SK-N-SH (cell line): ENCODE results near the gene UBA3. TPM values are rescaled to one million over a fixed set of nuclear protein-coding genes. Genes with fewer than 3 reads are reported as not detected.
A peak's percentile ranks its signal among the peaks of the same experiment; 100 is the strongest.

Source experiments
- CTCF ChIA-PET: fragments of 300-600, 350-600 bp; formaldehyde crosslinking; extraction: SDS; loops from one replicate; lab custom pipeline; 2021; lab: Yijun Ruan, JAX
- POLR2A ChIA-PET: fragments of 350-600 bp; sonication (Branson Sonifier 250); formaldehyde crosslinking; extraction: SDS; loops from one replicate; lab custom pipeline; 2020; ENCODE audit warnings: antibody characterized with exemption, inconsistent platforms; lab: Yijun Ruan, JAX
- DNase-seq: peaks from one replicate; pipeline ENCODE4 v3.0.0; 2012
- H2AFZ ChIP-seq: fragments of 200-600 bp; sonication (generic); 2 replicates; pipeline ENCODE4 v1.8.1; 2016; ENCODE audit warnings: antibody characterized with exemption, mild to moderate bottlenecking, low read depth
- H3F3A ChIP-seq: fragments of 200-600 bp; sonication (generic); replicated peaks from 2 replicates; pipeline ENCODE3; 2016; ENCODE audit warnings: antibody characterized with exemption, mild to moderate bottlenecking; ENCODE audit not compliant: insufficient read depth
- H3K27ac ChIP-seq, 2 experiments: fragments of 200-500 bp in 1 of 2; fragments of 200-600 bp in 1 of 2; sonication (Bioruptor generic) in 1 of 2; sonication (generic), shearing (Covaris generic) in 1 of 2; 2 replicates each; pipeline versions ENCODE4 v1.5.1 to v1.6.1; 2014 to 2016; ENCODE audit warnings: low read depth in 2 of 2, inconsistent platforms in 1 of 2, low read length in 1 of 2, mild to moderate bottlenecking in 1 of 2, mixed read lengths in 1 of 2
- H3K27me3 ChIP-seq: fragments of 200-600 bp; sonication (generic), shearing (Covaris generic); 2 replicates; pipeline ENCODE4 v1.6.1; 2016; ENCODE audit warnings: mixed run types; ENCODE audit not compliant: insufficient read depth
- H3K36me3 ChIP-seq, 2 experiments: fragments of 200-500 bp in 1 of 2; fragments of 200-600 bp in 1 of 2; sonication (Bioruptor generic) in 1 of 2; sonication (generic) in 1 of 2; replicated peaks in 1 of 2; 2 replicates each; pipeline versions ENCODE3 to v1.5.1; 2014 to 2016; ENCODE audit warnings: low read length in 1 of 2, mild to moderate bottlenecking in 1 of 2; ENCODE audit not compliant: insufficient read depth in 2 of 2, control insufficient read depth in 1 of 2
- H3K4me1 ChIP-seq, 2 experiments: fragments of 200-500 bp in 1 of 2; fragments of 200-600 bp in 1 of 2; sonication (Bioruptor generic) in 1 of 2; sonication (generic), shearing (Covaris generic) in 1 of 2; 2 replicates each; pipeline versions ENCODE4 v1.5.1 to v1.6.1; 2014 to 2016; ENCODE audit warnings: low read depth in 1 of 2, low read length in 1 of 2, mixed run types in 1 of 2; ENCODE audit not compliant: insufficient read depth in 2 of 2, control insufficient read depth in 1 of 2
- H3K4me2 ChIP-seq: fragments of 200-600 bp; sonication (generic), shearing (Covaris generic); 2 replicates; pipeline ENCODE4 v1.6.1; 2017; ENCODE audit warnings: mixed run types
- H3K4me3 ChIP-seq, 2 experiments: fragments of 200-500 bp in 1 of 2; fragments of 200-600 bp in 1 of 2; sonication (Bioruptor generic) in 1 of 2; sonication (generic), shearing (Covaris generic) in 1 of 2; 2 replicates each; pipeline versions ENCODE4 v1.5.1 to v1.8.1; 2014 to 2016; ENCODE audit warnings: low read depth in 2 of 2, inconsistent platforms in 1 of 2, low read length in 1 of 2, mild to moderate bottlenecking in 1 of 2, mixed read lengths in 1 of 2, moderate library complexity in 1 of 2
- H3K79me2 ChIP-seq: fragments of 200-600 bp; sonication (generic); 2 replicates; pipeline ENCODE4 v1.8.1; 2017; ENCODE audit warnings: mild to moderate bottlenecking; ENCODE audit not compliant: insufficient read depth
- H3K9ac ChIP-seq: fragments of 200-600 bp; sonication (generic); 2 replicates; pipeline ENCODE4 v1.6.1; 2017; ENCODE audit warnings: mixed run types
- H3K9me2 ChIP-seq: fragments of 200-600 bp; sonication (generic); 2 replicates; pipeline ENCODE4 v1.6.1; 2017; ENCODE audit warnings: mixed run types
- H3K9me3 ChIP-seq: fragments of 200-600 bp; sonication (generic); 2 replicates; pipeline ENCODE4 v1.6.1; 2017; ENCODE audit warnings: mixed run types, mild to moderate bottlenecking, moderate library complexity
- H4K20me1 ChIP-seq: fragments of 200-600 bp; sonication (generic); 2 replicates; pipeline ENCODE4 v1.6.1; 2017; ENCODE audit warnings: mild to moderate bottlenecking, mixed run types; ENCODE audit not compliant: insufficient read depth
- CHD2 ChIP-seq: fragments of 150-350 bp; IDR thresholded peaks from 2 replicates; pipeline ENCODE4 v1.6.1; 2018; ENCODE audit warnings: low read length; ENCODE audit not compliant: partially characterized antibody
- CTCF ChIP-seq: fragments of 200-600 bp; sonication (generic); IDR thresholded peaks from 2 replicates; pipeline ENCODE4 v1.6.1; 2017; ENCODE audit warnings: antibody characterized with exemption, mild to moderate bottlenecking, moderate library complexity
- ELF1 ChIP-seq: IDR thresholded peaks from 2 replicates; pipeline ENCODE4 v1.4.0; 2012
- EP300 ChIP-seq, 2 experiments: IDR thresholded peaks; 2 replicates each; pipeline versions ENCODE4 v1.4.0 to v1.6.1; 2012; ENCODE audit warnings: borderline replicate concordance in 1 of 2, low read depth in 1 of 2, low read length in 1 of 2
- EZH2phosphoT487 ChIP-seq: fragments of 200-600 bp; sonication (generic); IDR thresholded peaks from 2 replicates; pipeline ENCODE4 v1.6.1; 2017; ENCODE audit warnings: low read depth, mixed run types, mild to moderate bottlenecking, antibody characterized with exemption, moderate library complexity, borderline replicate concordance
- FOXJ3 ChIP-seq: sonication (generic); formaldehyde crosslinking; IDR thresholded peaks from 2 replicates; pipeline ENCODE4 v1.5.1; 2020; ENCODE audit warnings: mild to moderate bottlenecking, missing genetic modification reagents
- FOXM1 ChIP-seq: IDR thresholded peaks from 2 replicates; pipeline ENCODE4 v1.4.0; 2012; ENCODE audit warnings: low read depth, mild to moderate bottlenecking
- GATA2 ChIP-seq: sonication (generic); formaldehyde crosslinking; IDR thresholded peaks from 2 replicates; pipeline ENCODE4 v1.5.0; 2020; ENCODE audit warnings: mild to moderate bottlenecking, missing genetic modification reagents
- MAX ChIP-seq: IDR thresholded peaks from 2 replicates; pipeline ENCODE4 v1.4.0; 2012; ENCODE audit warnings: low read depth
- MEF2A ChIP-seq: IDR thresholded peaks from 2 replicates; pipeline ENCODE4 v1.4.0; 2012; ENCODE audit warnings: low read depth, borderline replicate concordance
- NFIC ChIP-seq: IDR thresholded peaks from 2 replicates; pipeline ENCODE4 v1.4.0; 2012; ENCODE audit warnings: borderline replicate concordance
- POLR2AphosphoS5 ChIP-seq: IDR thresholded peaks from 2 replicates; pipeline ENCODE4 v1.6.1; 2012; ENCODE audit warnings: low read depth, low read length
- RAD21 ChIP-seq: IDR thresholded peaks from 2 replicates; pipeline ENCODE4 v1.6.1; 2012; ENCODE audit warnings: mild to moderate bottlenecking, low read length
- RCOR1 ChIP-seq: fragments of 150-350 bp; IDR thresholded peaks from 2 replicates; pipeline ENCODE4 v1.6.1; 2017; ENCODE audit warnings: antibody characterized with exemption, low read length
- SIN3A ChIP-seq: IDR thresholded peaks from 2 replicates; pipeline ENCODE4 v1.6.1; 2012; ENCODE audit warnings: low read depth, mild to moderate bottlenecking, low read length, moderate library complexity, borderline replicate concordance
- SMC3 ChIP-seq: IDR thresholded peaks from 2 replicates; pipeline ENCODE4 v1.6.1; 2012; ENCODE audit warnings: low read depth, low read length, improper control_type of control experiment
- TAF1 ChIP-seq: IDR thresholded peaks from 2 replicates; pipeline ENCODE4 v1.6.1; 2012; ENCODE audit warnings: low read depth, mild to moderate bottlenecking, low read length, moderate library complexity, borderline replicate concordance
- USF2 ChIP-seq: fragments of 150-350 bp; IDR thresholded peaks from 2 replicates; pipeline ENCODE4 v1.6.1; 2017; ENCODE audit warnings: antibody characterized with exemption, low read length, low read depth, borderline replicate concordance
- WGBS: methylation state at CpG from one replicate; pipeline ENCODE4 v1.1.6; 2017; ENCODE audit warnings: low lambda C conversion rate; 5-methylcytosine and 5-hydroxymethylcytosine counted together
- polyA plus RNA-seq, 3 experiments: library from polyadenylated mRNA; depleted of rRNA; stranded (reverse); fragments of >200 nt; gene quantifications; 2 replicates each; pipeline ENCODE4 v1.2.3, GENCODE V29; 2012
- TF ChIP-seq, protein P1 (sequence below): fragments of 150-350 bp; IDR thresholded peaks from 2 replicates; pipeline ENCODE4 v1.6.1; 2016; ENCODE audit warnings: mild to moderate bottlenecking, low read depth, low read length
- TF ChIP-seq, protein P2 (sequence below): IDR thresholded peaks from 2 replicates; pipeline ENCODE4 v1.4.0; 2012; ENCODE audit warnings: low read depth, borderline replicate concordance
- TF ChIP-seq, protein P3 (sequence below): IDR thresholded peaks from 2 replicates; pipeline ENCODE4 v1.4.0; 2012; ENCODE audit warnings: low read depth, borderline replicate concordance

Gene UBA3
- polyA plus RNA-seq, 1 of the 3 experiments (the other 2 are of a cell fraction), result 43.0 TPM

DNA sequence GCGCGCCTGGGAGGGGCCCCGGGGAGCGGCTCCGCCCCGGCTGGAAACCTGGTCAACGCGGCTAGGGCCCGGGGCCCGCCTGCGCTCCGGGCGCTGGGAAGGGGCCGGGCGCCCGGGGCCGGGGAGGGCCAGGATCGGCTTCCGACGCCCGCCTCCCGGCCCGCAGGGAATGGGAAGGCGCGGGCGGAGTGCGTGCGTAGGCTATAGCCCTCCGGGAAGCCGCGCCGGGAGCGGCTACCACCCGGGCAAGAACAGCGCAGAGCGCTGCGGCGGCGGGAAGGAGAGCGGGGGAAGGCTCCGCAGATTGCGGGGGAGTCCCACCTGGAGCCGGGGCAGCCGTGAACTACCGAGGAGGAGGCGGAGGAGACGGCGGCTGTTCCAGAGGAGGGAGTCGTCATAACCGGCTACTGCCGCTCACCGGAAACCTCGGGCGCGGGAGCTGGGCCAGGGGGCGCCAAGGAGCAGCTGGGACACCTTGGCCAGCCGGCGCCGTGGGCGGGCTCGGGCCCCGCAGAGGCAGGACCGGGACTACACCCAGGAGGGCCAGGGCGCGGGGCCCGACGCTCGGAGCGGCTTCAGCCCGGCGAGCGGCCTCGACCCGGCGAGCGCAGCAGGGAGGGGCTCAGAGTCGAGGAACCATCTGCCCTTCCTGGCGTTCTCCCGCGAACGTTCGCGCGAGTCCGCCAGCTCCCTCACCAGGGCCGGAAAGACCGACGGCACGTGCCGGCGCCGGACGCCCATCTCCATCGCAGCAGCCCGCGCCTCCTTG lies 66.7 kb downstream of the UBA3 start, which contains the start of gene EOGT:
EOGT (minus strand) TSS at position 432 of the 769 bp plus-strand sequence. CDS start 3,838 bp downstream, outside the sequence.
- peaks cover 10% of the 10 kb centered on the region; the same call in 1 of the 2 replicates for H3K79me2 ChIP-seq
- POLR2A ChIA-PET, result interaction anchor here (0.6 to 1.0 kb wide), 3 partner anchors 38 to 520 kb away, joined by 3 to 4 read pairs (median 3); partner anchors contain the start of gene TMF1
- TF ChIP-seq ELF1, result 0 out of 2 replicates have a peak, but pooled peaks have one; percentile 9
- TF ChIP-seq, protein P1, sequence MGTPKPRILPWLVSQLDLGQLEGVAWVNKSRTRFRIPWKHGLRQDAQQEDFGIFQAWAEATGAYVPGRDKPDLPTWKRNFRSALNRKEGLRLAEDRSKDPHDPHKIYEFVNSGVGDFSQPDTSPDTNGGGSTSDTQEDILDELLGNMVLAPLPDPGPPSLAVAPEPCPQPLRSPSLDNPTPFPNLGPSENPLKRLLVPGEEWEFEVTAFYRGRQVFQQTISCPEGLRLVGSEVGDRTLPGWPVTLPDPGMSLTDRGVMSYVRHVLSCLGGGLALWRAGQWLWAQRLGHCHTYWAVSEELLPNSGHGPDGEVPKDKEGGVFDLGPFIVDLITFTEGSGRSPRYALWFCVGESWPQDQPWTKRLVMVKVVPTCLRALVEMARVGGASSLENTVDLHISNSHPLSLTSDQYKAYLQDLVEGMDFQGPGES, result no peak
- TF ChIP-seq RCOR1, result no peak
- TF ChIP-seq RAD21, result peak; percentile 35
- TF ChIP-seq MAX, result peak; percentile 97
- no peak for TF ChIP-seq USF2
- TF ChIP-seq, protein P2, sequence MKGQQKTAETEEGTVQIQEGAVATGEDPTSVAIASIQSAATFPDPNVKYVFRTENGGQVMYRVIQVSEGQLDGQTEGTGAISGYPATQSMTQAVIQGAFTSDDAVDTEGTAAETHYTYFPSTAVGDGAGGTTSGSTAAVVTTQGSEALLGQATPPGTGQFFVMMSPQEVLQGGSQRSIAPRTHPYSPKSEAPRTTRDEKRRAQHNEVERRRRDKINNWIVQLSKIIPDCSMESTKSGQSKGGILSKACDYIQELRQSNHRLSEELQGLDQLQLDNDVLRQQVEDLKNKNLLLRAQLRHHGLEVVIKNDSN, result peak; percentile 57; the same call in 1 of the 2 replicates
- TF ChIP-seq FOXJ3, result no peak
- peak in 1 of 2 experiments; percentile 9; a peak in 1 of 4 replicates for TF ChIP-seq EP300 (IDR thresholded peaks at IDR 0.05; ENCODE audit: borderline replicate concordance in 1 of 2, low read depth in 1 of 2, low read length in 1 of 2)
- no peak for TF ChIP-seq MEF2A
- peak; percentile 74 for TF ChIP-seq CHD2
- TF ChIP-seq TAF1, result no peak; the same call in 1 of the 2 replicates
- TF ChIP-seq EZH2phosphoT487, result no peak
- peak; percentile 65 for TF ChIP-seq CTCF
- TF ChIP-seq GATA2 (CRISPR knock-in tag), result no peak
- peak; percentile 39; the same call in 1 of the 2 replicates for TF ChIP-seq POLR2AphosphoS5
- TF ChIP-seq FOXM1, result 0 out of 2 replicates have a peak, but pooled peaks have one; percentile 17
- TF ChIP-seq, protein P3, sequence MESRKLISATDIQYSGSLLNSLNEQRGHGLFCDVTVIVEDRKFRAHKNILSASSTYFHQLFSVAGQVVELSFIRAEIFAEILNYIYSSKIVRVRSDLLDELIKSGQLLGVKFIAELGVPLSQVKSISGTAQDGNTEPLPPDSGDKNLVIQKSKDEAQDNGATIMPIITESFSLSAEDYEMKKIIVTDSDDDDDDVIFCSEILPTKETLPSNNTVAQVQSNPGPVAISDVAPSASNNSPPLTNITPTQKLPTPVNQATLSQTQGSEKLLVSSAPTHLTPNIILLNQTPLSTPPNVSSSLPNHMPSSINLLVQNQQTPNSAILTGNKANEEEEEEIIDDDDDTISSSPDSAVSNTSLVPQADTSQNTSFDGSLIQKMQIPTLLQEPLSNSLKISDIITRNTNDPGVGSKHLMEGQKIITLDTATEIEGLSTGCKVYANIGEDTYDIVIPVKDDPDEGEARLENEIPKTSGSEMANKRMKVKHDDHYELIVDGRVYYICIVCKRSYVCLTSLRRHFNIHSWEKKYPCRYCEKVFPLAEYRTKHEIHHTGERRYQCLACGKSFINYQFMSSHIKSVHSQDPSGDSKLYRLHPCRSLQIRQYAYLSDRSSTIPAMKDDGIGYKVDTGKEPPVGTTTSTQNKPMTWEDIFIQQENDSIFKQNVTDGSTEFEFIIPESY, result 0 out of 2 replicates have a peak, but pooled peaks have one; percentile 40
- peak; percentile 21; the same call in 1 of the 2 replicates for TF ChIP-seq SMC3
- TF ChIP-seq SIN3A, result peak; percentile 32; the same call in 1 of the 2 replicates
- TF ChIP-seq NFIC, result peak; percentile 27; the same call in 1 of the 2 replicates

More for the DNA sequence above, 66.7 kb downstream of the UBA3 start, which contains the start of gene EOGT:
- CTCF ChIA-PET, result interaction anchor here (0.6 to 2.4 kb wide), 11 partner anchors 8 to 62 kb away, joined by 3 to 9 read pairs (median 4); partner anchors contain the start of gene TMF1
- DNase-seq, result peak; percentile 94
- Histone ChIP-seq H3K4me1 (peaks cover 0 to 15% of the 10 kb centered on the region in 2 experiments; a peak in 3 of 4 replicates), H3K9ac (peak within 1 kb of the TSS; percentile 88), H4K20me1 (no peaks in the 10 kb centered on the region), H3F3A (peaks cover 9% of the 10 kb centered on the region), H3K9me2 (no peaks in the 10 kb centered on the region), H3K4me2 (peak within 1 kb of the TSS; percentile 79), H3K27ac (peak within 1 kb of the TSS; percentile 80 to 83), H3K4me3 (peak within 1 kb of the TSS; percentile 70 to 71), H3K27me3 (no peaks in the 10 kb centered on the region), H3K36me3 (peaks cover 20 to 35% of the 10 kb centered on the region in 2 experiments), H2AFZ (peak within 1 kb of the TSS; percentile 78), H3K9me3 (no peaks in the 10 kb centered on the region)
- 0% methylated on average over 10 of the region's 96 CpGs for WGBS
